ENCODE results near the gene FHAD1. TPM values are rescaled to one million over a fixed set of nuclear protein-coding genes. Genes with fewer than 3 reads are reported as not detected.
A peak's percentile ranks its signal among the peaks of the same experiment; 100 is the strongest.

Gene FHAD1
- total and polyA plus RNA-seq, 9 of the 15 experiments (the other 6 are each of a cell fraction or from before 2014, with no cell fraction given) = 0.32 to 2.1 (median 1.5) TPM; not detected in 1

GRCh38 chr1:15384301-15384901, 137.4 kb downstream of the FHAD1 start:
- Histone ChIP-seq H3K4me1 (replicated peaks in 1 of 2; ENCODE audit: control insufficient read depth in 2 of 2, insufficient read depth in 2 of 2, low read length in 2 of 2) (peaks cover 0 to 11% of the 10 kb centered on the region in 2 experiments; a peak in 3 of 5 replicates), H3K79me2 (ENCODE audit: control insufficient read depth, insufficient read depth, low read length) (no peaks in the 10 kb centered on the region), H3K36me3 (ENCODE audit: control insufficient read depth, insufficient read depth, low read length) (no peaks in the 10 kb centered on the region), H3K27me3 (ENCODE audit: control insufficient read depth in 2 of 2, insufficient read depth in 2 of 2, low read length in 2 of 2) (peaks cover 68 to 87% of the 10 kb centered on the region in 2 experiments), H3K27ac (ENCODE audit: extremely low read depth, low read depth, low read length) (no peak overlapping the region), H2AFZ (ENCODE audit: low read depth, low read length) (no peak overlapping the region), H3K4me2 (ENCODE audit: insufficient read depth, low read length) (no peak overlapping the region; the same call in 1 of the 2 replicates), H3K9me3 (replicated peaks; ENCODE audit: control insufficient read depth, insufficient read depth, low read depth, low read length) (no peaks in the 10 kb centered on the region), H4K20me1 (replicated peaks; ENCODE audit: control insufficient read depth, insufficient read depth, low read length) (peaks cover 3% of the 10 kb centered on the region), H3K4me3 (no peak overlapping the region), H3K9me1 (ENCODE audit: control insufficient read depth, insufficient read depth, low read length) (no peaks in the 10 kb centered on the region), H3K9ac (ENCODE audit: insufficient read depth in 1 of 2, low read depth in 2 of 2, low read length in 2 of 2) (0 out of 4 replicates have a peak overlapping the region, but pooled peaks of 1 of the 2 experiments have one; percentile 45)
- POLR2A ChIA-PET = interaction anchor here (0.9 kb wide), 1 partner anchor 24 kb away, joined by 4 read pairs; no protein-coding TSS in a partner anchor
- TF ChIP-seq ETS2 (tag; IDR thresholded peaks at IDR 0.05; ENCODE audit: borderline replicate concordance, poor library complexity, severe bottlenecking) (no peak), BCOR (IDR thresholded peaks at IDR 0.05) (no peak), PYGO2 (tag; IDR thresholded peaks at IDR 0.05) (no peak), CBFA2T3 (IDR thresholded peaks at IDR 0.05) (no peak), TARDBP (IDR thresholded peaks at IDR 0.05) (no peak), PHTF2 (CRISPR knock-in tag; IDR thresholded peaks at IDR 0.05) (no peak)
- 18% methylated on average over 19 of the region's 20 CpGs for WGBS (ENCODE audit: insufficient coverage, low coverage, missing lambda C conversion rate)
- BruUV-seq (replicated peaks) = no TSS peak
- FAIRE-seq (no peak), ATAC-seq (peak; percentile 56), DNase-seq (ENCODE audit: extremely low read depth in 1 of 4, low spot score in 3 of 4) (peak in 1 of 4 experiments; percentile 29)
- CTCF ChIA-PET (ENCODE audit: low intra/inter-chr PET ratio) = no interaction called here
- intact Hi-C loops (cut with micrococcal nuclease) (no loop called here), in situ Hi-C loops (cut with MboI) (no loop called here)

GRCh38 chr1:15385420-15385819, 138.4 kb downstream of the FHAD1 start:
- no peak overlapping the region for H3K9ac ChIP-seq (ENCODE audit: insufficient read depth in 1 of 2, low read depth in 2 of 2, low read length in 2 of 2)
- H3K27ac ChIP-seq (ENCODE audit: extremely low read depth, low read depth, low read length) = no peak overlapping the region
- DNase-seq (ENCODE audit: extremely low read depth in 1 of 4, low spot score in 3 of 4) = no peak
- POLR2A ChIA-PET = interaction anchor here (0.7 to 1.6 kb wide), 5 partner anchors 8 to 76 kb away, joined by 3 to 7 read pairs (median 3); no protein-coding TSS in a partner anchor
- TF ChIP-seq EWSR1 (IDR thresholded peaks at IDR 0.05; ENCODE audit: borderline replicate concordance, low read depth, partially characterized antibody) (no peak), ZNF239 (CRISPR knock-in tag; IDR thresholded peaks at IDR 0.05) (no peak), ZNF121 (CRISPR knock-in tag; conservative IDR thresholded peaks at IDR 0.05) (0 out of 2 replicates have a peak, but pooled peaks have one; percentile 40), DDX20 (tag; IDR thresholded peaks at IDR 0.05; ENCODE audit: low read depth) (no peak)
- 12% methylated on average over 3 of the region's 3 CpGs for WGBS (ENCODE audit: insufficient coverage, low coverage, missing lambda C conversion rate)
- H3K4me3 ChIP-seq = no peak overlapping the region
- CTCF ChIA-PET (ENCODE audit: low intra/inter-chr PET ratio) = no interaction called here
- no peaks in the 10 kb centered on the region for H3K9me3 ChIP-seq (replicated peaks; ENCODE audit: control insufficient read depth, insufficient read depth, low read depth, low read length)
- in situ Hi-C loops (cut with MboI) (no loop called here), intact Hi-C loops (cut with micrococcal nuclease) (no loop called here)
- no peak for FAIRE-seq
- H3K9me1 ChIP-seq (ENCODE audit: control insufficient read depth, insufficient read depth, low read length) = no peaks in the 10 kb centered on the region
- H3K27me3 ChIP-seq (ENCODE audit: control insufficient read depth in 2 of 2, insufficient read depth in 2 of 2, low read length in 2 of 2) = peaks cover 62 to 85% of the 10 kb centered on the region in 2 experiments
- no peak overlapping the region for H2AFZ ChIP-seq (ENCODE audit: low read depth, low read length)
- BruUV-seq (replicated peaks) = no TSS peak
- H3K4me1 ChIP-seq (replicated peaks in 1 of 2; ENCODE audit: control insufficient read depth in 2 of 2, insufficient read depth in 2 of 2, low read length in 2 of 2) = peaks cover 0 to 11% of the 10 kb centered on the region in 2 experiments; a peak in 3 of 5 replicates
- H3K79me2 ChIP-seq (ENCODE audit: control insufficient read depth, insufficient read depth, low read length) = no peaks in the 10 kb centered on the region
- peaks cover under 1% of the 10 kb centered on the region for H4K20me1 ChIP-seq (replicated peaks; ENCODE audit: control insufficient read depth, insufficient read depth, low read length)
- no peak overlapping the region for H3K4me2 ChIP-seq (ENCODE audit: insufficient read depth, low read length)
- no peak for ATAC-seq
- no peaks in the 10 kb centered on the region for H3K36me3 ChIP-seq (ENCODE audit: control insufficient read depth, insufficient read depth, low read length)

Data from K562 (cell line).